Measurements from ENCODE around the gene C19orf25. TPM values are rescaled to one million over a fixed set of nuclear protein-coding genes. Genes with fewer than 3 reads are reported as not detected.

The C19orf25 gene
- total and polyA plus RNA-seq, 9 of the 15 experiments (the other 6 are each of a cell fraction or from before 2014, with no cell fraction given), result 0.79 to 96.0 (median 36.1) TPM

DNA sequence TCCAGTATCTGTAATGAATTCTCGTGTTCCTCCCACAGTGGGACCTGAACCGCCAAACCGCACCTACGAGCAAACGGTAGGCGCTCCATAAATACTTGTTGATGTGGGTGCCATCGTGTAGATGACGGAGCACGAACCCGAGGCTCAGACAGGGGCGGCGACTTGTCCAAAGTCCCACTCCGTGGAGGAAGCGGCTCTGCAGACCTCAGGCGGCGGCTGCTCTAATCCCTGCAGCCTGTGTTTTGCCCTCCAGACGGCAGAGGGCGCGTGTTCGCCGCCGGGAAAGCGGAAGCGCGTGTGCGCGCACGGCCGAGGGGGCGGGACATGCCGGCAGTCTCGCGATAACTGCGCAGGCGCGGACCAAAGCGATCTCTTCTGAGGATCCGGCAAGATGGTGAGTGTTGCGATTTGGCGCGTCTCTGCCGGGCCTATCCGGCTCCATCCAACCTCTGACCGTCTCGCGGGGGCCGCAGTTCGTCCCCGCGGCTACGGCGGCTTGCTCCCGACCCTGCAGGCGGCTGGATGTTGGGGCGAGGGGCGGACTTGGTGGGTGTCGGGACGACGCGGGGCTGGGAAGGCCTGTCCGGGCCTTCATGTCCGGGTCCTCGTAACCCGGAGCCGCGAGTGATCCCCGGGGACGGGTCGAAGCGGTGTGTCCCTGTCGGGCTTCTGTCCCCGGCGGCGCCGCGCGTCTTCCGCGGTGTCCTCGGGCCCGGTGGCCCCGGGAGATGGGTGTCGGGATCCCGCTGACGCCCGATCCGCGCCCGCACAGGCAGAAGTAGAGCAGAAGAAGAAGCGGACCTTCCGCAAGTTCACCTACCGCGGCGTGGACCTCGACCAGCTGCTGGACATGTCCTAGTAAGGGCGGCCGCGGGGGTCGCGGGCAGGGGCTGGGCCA is 40.7 kb downstream of the C19orf25 start, which contains the start of gene RPS15:
RPS15 (plus strand) TSS at position 362 of the 898 bp plus-strand sequence; CDS start at position 392, 30 bp downstream.
- peak within 1 kb of the TSS; percentile 85 for H2AFZ ChIP-seq (ENCODE audit: low read depth, low read length)
- POLR2A ChIA-PET, result interaction anchor here (0.9 to 1.0 kb wide), 2 partner anchors 9 to 25 kb away, joined by 3 to 5 read pairs; no protein-coding TSS in a partner anchor
- no peaks in the 10 kb centered on the region for H3K9me1 ChIP-seq (ENCODE audit: control insufficient read depth, insufficient read depth, low read length)
- CTCF ChIA-PET (ENCODE audit: low intra/inter-chr PET ratio), result interaction anchor here (0.6 kb wide), 1 partner anchor 685 kb away, joined by 4 read pairs; no protein-coding TSS in a partner anchor
- H3K9me3 ChIP-seq (replicated peaks; ENCODE audit: control insufficient read depth, insufficient read depth, low read depth, low read length), result no peaks in the 10 kb centered on the region
- no peaks in the 10 kb centered on the region for H3K27me3 ChIP-seq (ENCODE audit: control insufficient read depth in 2 of 2, insufficient read depth in 2 of 2, low read length in 2 of 2)
- peak; percentile 90 for FAIRE-seq
- peaks cover 64% of the 10 kb centered on the region for H3K36me3 ChIP-seq (ENCODE audit: control insufficient read depth, insufficient read depth, low read length)
- peak; percentile 79 for ATAC-seq
- under 1% methylated on average over 83 of the region's 100 CpGs for WGBS (ENCODE audit: insufficient coverage, low coverage, missing lambda C conversion rate)
- H3K27ac ChIP-seq (ENCODE audit: extremely low read depth, low read depth, low read length), result peak within 1 kb of the TSS; percentile 90
- BruUV-seq (replicated peaks), result TSS peak; percentile 81
- H3K79me2 ChIP-seq (ENCODE audit: control insufficient read depth, insufficient read depth, low read length), result peaks cover 52% of the 10 kb centered on the region
- H3K4me1 ChIP-seq (replicated peaks in 1 of 2; ENCODE audit: control insufficient read depth in 2 of 2, insufficient read depth in 2 of 2, low read length in 2 of 2), result peaks cover 42 to 88% of the 10 kb centered on the region in 2 experiments; a peak in 4 of 5 replicates
- peak within 1 kb of the TSS; percentile 97 for H3K4me2 ChIP-seq (ENCODE audit: insufficient read depth, low read length)
- intact Hi-C loops (cut with micrococcal nuclease) (no loop called here), in situ Hi-C loops (cut with MboI) (no loop called here)
- H3K4me3 ChIP-seq, result peak within 1 kb of the TSS; percentile 70
- H3K9ac ChIP-seq (ENCODE audit: insufficient read depth in 1 of 2, low read depth in 2 of 2, low read length in 2 of 2), result peak within 1 kb of the TSS; percentile 93 to 100
- peaks cover 37% of the 10 kb centered on the region for H4K20me1 ChIP-seq (replicated peaks; ENCODE audit: control insufficient read depth, insufficient read depth, low read length)
- DNase-seq (ENCODE audit: extremely low read depth in 1 of 4, low spot score in 3 of 4), result peak; percentile 81 to 97 (median 88)
- TF ChIP-seq, protein P1, sequence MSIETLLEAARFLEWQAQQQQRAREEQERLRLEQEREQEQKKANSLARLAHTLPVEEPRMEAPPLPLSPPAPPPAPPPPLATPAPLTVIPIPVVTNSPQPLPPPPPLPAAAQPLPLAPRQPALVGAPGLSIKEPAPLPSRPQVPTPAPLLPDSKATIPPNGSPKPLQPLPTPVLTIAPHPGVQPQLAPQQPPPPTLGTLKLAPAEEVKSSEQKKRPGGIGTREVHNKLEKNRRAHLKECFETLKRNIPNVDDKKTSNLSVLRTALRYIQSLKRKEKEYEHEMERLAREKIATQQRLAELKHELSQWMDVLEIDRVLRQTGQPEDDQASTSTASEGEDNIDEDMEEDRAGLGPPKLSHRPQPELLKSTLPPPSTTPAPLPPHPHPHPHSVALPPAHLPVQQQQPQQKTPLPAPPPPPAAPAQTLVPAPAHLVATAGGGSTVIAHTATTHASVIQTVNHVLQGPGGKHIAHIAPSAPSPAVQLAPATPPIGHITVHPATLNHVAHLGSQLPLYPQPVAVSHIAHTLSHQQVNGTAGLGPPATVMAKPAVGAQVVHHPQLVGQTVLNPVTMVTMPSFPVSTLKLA (conservative IDR thresholded peaks at IDR 0.05), result peak; percentile 94 to 95
- TF ChIP-seq ZNF165 (CRISPR knock-in tag; IDR thresholded peaks at IDR 0.05; ENCODE audit: borderline replicate concordance) (0 out of 2 replicates have a peak, but pooled peaks have one; percentile 42), SRSF1 (IDR thresholded peaks at IDR 0.05; ENCODE audit: low read depth, low read length) (peak; percentile 86; the same call in 1 of the 2 replicates), GTF2E2 (tag; IDR thresholded peaks at IDR 0.05) (peak; percentile 94; the same call in 1 of the 2 replicates), MAZ (CRISPR knock-in tag; conservative IDR thresholded peaks at IDR 0.05 in 1 of 2, IDR thresholded peaks at IDR 0.05 in 1 of 2) (peak; percentile 85 to 92; a peak in 3 of 4 replicates), TOE1 (IDR thresholded peaks at IDR 0.05; ENCODE audit: borderline replicate concordance) (peak; percentile 72), TOE1 (CRISPR knock-in tag; IDR thresholded peaks at IDR 0.05; ENCODE audit: borderline replicate concordance, low read depth) (no peak), ZEB2 (IDR thresholded peaks at IDR 0.05) (no peak), RB1 (IDR thresholded peaks at IDR 0.05; ENCODE audit: low read depth) (peak; percentile 91), CSDE1 (IDR thresholded peaks at IDR 0.05) (peak in 1 of 2 experiments; percentile 64; a peak in 1 of 4 replicates), CBFA2T2 (conservative IDR thresholded peaks at IDR 0.05) (no peak), SUPT5H (IDR thresholded peaks at IDR 0.05) (peak; percentile 99), FUS (optimal IDR thresholded peaks at IDR 0.05; ENCODE audit: low read depth, low read length) (peak; percentile 92)
- TF ChIP-seq, protein P2, sequence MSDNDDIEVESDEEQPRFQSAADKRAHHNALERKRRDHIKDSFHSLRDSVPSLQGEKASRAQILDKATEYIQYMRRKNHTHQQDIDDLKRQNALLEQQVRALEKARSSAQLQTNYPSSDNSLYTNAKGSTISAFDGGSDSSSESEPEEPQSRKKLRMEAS (CRISPR knock-in tag; IDR thresholded peaks at IDR 0.05), result peak; percentile 92
- TF ChIP-seq, protein P3, sequence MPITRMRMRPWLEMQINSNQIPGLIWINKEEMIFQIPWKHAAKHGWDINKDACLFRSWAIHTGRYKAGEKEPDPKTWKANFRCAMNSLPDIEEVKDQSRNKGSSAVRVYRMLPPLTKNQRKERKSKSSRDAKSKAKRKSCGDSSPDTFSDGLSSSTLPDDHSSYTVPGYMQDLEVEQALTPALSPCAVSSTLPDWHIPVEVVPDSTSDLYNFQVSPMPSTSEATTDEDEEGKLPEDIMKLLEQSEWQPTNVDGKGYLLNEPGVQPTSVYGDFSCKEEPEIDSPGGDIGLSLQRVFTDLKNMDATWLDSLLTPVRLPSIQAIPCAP (CRISPR knock-in tag; IDR thresholded peaks at IDR 0.05; ENCODE audit: borderline replicate concordance), result no peak
- TF ChIP-seq, protein P4, sequence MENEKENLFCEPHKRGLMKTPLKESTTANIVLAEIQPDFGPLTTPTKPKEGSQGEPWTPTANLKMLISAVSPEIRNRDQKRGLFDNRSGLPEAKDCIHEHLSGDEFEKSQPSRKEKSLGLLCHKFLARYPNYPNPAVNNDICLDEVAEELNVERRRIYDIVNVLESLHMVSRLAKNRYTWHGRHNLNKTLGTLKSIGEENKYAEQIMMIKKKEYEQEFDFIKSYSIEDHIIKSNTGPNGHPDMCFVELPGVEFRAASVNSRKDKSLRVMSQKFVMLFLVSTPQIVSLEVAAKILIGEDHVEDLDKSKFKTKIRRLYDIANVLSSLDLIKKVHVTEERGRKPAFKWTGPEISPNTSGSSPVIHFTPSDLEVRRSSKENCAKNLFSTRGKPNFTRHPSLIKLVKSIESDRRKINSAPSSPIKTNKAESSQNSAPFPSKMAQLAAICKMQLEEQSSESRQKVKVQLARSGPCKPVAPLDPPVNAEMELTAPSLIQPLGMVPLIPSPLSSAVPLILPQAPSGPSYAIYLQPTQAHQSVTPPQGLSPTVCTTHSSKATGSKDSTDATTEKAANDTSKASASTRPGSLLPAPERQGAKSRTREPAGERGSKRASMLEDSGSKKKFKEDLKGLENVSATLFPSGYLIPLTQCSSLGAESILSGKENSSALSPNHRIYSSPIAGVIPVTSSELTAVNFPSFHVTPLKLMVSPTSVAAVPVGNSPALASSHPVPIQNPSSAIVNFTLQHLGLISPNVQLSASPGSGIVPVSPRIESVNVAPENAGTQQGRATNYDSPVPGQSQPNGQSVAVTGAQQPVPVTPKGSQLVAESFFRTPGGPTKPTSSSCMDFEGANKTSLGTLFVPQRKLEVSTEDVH (IDR thresholded peaks at IDR 0.05; ENCODE audit: low read depth, partially characterized antibody), result peak; percentile 84

All from K562 (cell line).